H1 (cell line): ENCODE data around the gene TEAD2. TPM values are rescaled to one million over a fixed set of nuclear protein-coding genes. Genes with fewer than 3 reads are reported as not detected.

ENCODE experiments used
- CHD7 ChIP-seq: fragments of 300-600 bp; sonication (generic); IDR thresholded peaks from 2 replicates; pipeline ENCODE4 v1.7.1; 2012; ENCODE audit warnings: low read length, moderate library complexity, mild to moderate bottlenecking, inconsistent platforms; ENCODE audit not compliant: insufficient replicate concordance
- FOSL1 ChIP-seq: IDR thresholded peaks from 2 replicates; pipeline ENCODE4 v1.6.1; 2011; ENCODE audit warnings: mild to moderate bottlenecking, low read depth, low read length, moderate library complexity; ENCODE audit not compliant: insufficient read depth
- MAFK ChIP-seq: IDR thresholded peaks from 2 replicates; pipeline ENCODE4 v1.6.1; 2012; ENCODE audit warnings: low read depth, mild to moderate bottlenecking, improper control_type of control experiment, low read length
- polyA plus RNA-seq, 7 experiments: library from polyadenylated mRNA; depleted of rRNA in 3 of 7; stranded (reverse) in 5 of 7; unstranded in 2 of 7; fragments of >200 nt in 5 of 7; fragments of 200-250 nt in 2 of 7; gene quantifications; 1 replicate in 5 of 7; 2 replicates in 1 of 7; 4 replicates in 1 of 7; pipeline versions ENCODE4 v1.2.1 to v1.2.3, GENCODE V29; 2011 to 2013; ENCODE audit warnings: missing spikeins in 2 of 7, mixed read lengths in 2 of 7
- total RNA-seq: library from RNA; stranded (reverse); fragmentation: NEBNext Ultra II Directional; extraction: Animal tissue kit (Norgen Biotek cat#: 25700); gene quantifications from 2 replicates; pipeline ENCODE4 v1.2.1, GENCODE V29; 2021

Gene TEAD2
- total and polyA plus RNA-seq, 2 of the 8 experiments (the other 6 are each of a cell fraction or from before 2014, with no cell fraction given), result 87.6 to 146 TPM

GRCh38 chr19:49383599-49383998 lies 21.4 kb upstream of the TEAD2 start (continued):
- no peak for TF ChIP-seq CHD7
- no peak for TF ChIP-seq FOSL1
- TF ChIP-seq MAFK, result peak; percentile 14; the same call in 1 of the 2 replicates
